H9 (cell line): ENCODE data around the gene CFH. TPM values are rescaled to one million over a fixed set of nuclear protein-coding genes. Genes with fewer than 3 reads are reported as not detected.

ENCODE experiments used
- DNase-seq: peaks from one replicate; pipeline ENCODE4 v3.0.0-alpha.2; 2017
- H2AFZ ChIP-seq: one replicate; pipeline ENCODE4 v1.6.1; 2013; ENCODE audit warnings: mild to moderate bottlenecking, low read length, control low read depth, moderate library complexity
- H2AK5ac ChIP-seq: 2 replicates; pipeline ENCODE4 v1.6.1; 2013; ENCODE audit warnings: low read length, control low read depth, mixed read lengths; ENCODE audit not compliant: insufficient read length
- H2BK120ac ChIP-seq: one replicate; pipeline ENCODE4 v1.6.1; 2013; ENCODE audit warnings: low read depth, mild to moderate bottlenecking, low read length, control low read depth, inconsistent platforms; ENCODE audit not compliant: poor library complexity, severe bottlenecking
- H2BK12ac ChIP-seq: 2 replicates; pipeline ENCODE4 v1.6.1; 2013; ENCODE audit warnings: low read length, control low read depth, mixed read lengths, low read depth; ENCODE audit not compliant: insufficient read length
- H2BK15ac ChIP-seq: 2 replicates; pipeline ENCODE4 v1.6.1; 2013; ENCODE audit warnings: low read depth, low read length, control low read depth
- H2BK20ac ChIP-seq: one replicate; pipeline ENCODE4 v1.6.1; 2013; ENCODE audit warnings: low read depth, mild to moderate bottlenecking, low read length, control low read depth, inconsistent platforms; ENCODE audit not compliant: poor library complexity, severe bottlenecking
- H2BK5ac ChIP-seq: 2 replicates; pipeline ENCODE4 v1.6.1; 2013; ENCODE audit warnings: low read length, control low read depth, mixed read lengths; ENCODE audit not compliant: insufficient read length
- H3K14ac ChIP-seq: 2 replicates; pipeline ENCODE4 v1.6.1; 2013; ENCODE audit warnings: low read length, control low read depth; ENCODE audit not compliant: insufficient read depth
- H3K18ac ChIP-seq: 2 replicates; pipeline ENCODE4 v1.6.1; 2013; ENCODE audit warnings: low read depth, mild to moderate bottlenecking, mixed read lengths, low read length, control low read depth; ENCODE audit not compliant: insufficient read length
- H3K23ac ChIP-seq: 2 replicates; pipeline ENCODE4 v1.6.1; 2013; ENCODE audit warnings: low read length, control low read depth, mixed read lengths, low read depth; ENCODE audit not compliant: insufficient read length
- H3K23me2 ChIP-seq: 2 replicates; pipeline ENCODE4 v1.6.1; 2013; ENCODE audit warnings: low read depth, mild to moderate bottlenecking, mixed read lengths, low read length, control low read depth; ENCODE audit not compliant: insufficient read length, poor library complexity, severe bottlenecking
- H3K27ac ChIP-seq: 2 replicates; pipeline ENCODE4 v1.5.1; 2013; ENCODE audit warnings: low read length, control low read depth, mixed read lengths, low read depth; ENCODE audit not compliant: insufficient read length
- H3K27me3 ChIP-seq: 2 replicates; pipeline ENCODE4 v1.6.1; 2013; ENCODE audit warnings: low read length, control low read depth, inconsistent platforms; ENCODE audit not compliant: insufficient read depth
- H3K4ac ChIP-seq: 2 replicates; pipeline ENCODE4 v1.6.1; 2013; ENCODE audit warnings: low read depth, mild to moderate bottlenecking, control low read depth, inconsistent platforms, low read length, moderate library complexity
- H3K4me1 ChIP-seq: 2 replicates; pipeline ENCODE4 v1.6.1; 2013; ENCODE audit warnings: low read length, control low read depth, inconsistent platforms; ENCODE audit not compliant: insufficient read depth
- H3K4me2 ChIP-seq: 2 replicates; pipeline ENCODE4 v1.6.1; 2013; ENCODE audit warnings: low read length, control low read depth, mixed read lengths; ENCODE audit not compliant: insufficient read length, insufficient read depth
- H3K56ac ChIP-seq: 2 replicates; pipeline ENCODE4 v1.6.1; 2013; ENCODE audit warnings: low read depth, mild to moderate bottlenecking, mixed read lengths, low read length, control low read depth; ENCODE audit not compliant: insufficient read length
- H3K79me1 ChIP-seq: 2 replicates; pipeline ENCODE4 v1.6.1; 2013; ENCODE audit warnings: low read depth, mild to moderate bottlenecking, moderate library complexity, low read length, control low read depth, inconsistent platforms; ENCODE audit not compliant: insufficient read depth, poor library complexity, severe bottlenecking
- H3K79me2 ChIP-seq: 2 replicates; pipeline ENCODE4 v1.6.1; 2013; ENCODE audit warnings: low read length, control low read depth, inconsistent platforms; ENCODE audit not compliant: insufficient read depth
- H3K9ac ChIP-seq: 2 replicates; pipeline ENCODE4 v1.6.1; 2013; ENCODE audit warnings: low read length, control low read depth, mixed read lengths; ENCODE audit not compliant: insufficient read length; ENCODE audit errors: extremely low read depth
- H3K9me3 ChIP-seq: one replicate; pipeline ENCODE4 v1.6.1; 2013; ENCODE audit warnings: low read depth, low read length, inconsistent platforms; ENCODE audit not compliant: control insufficient read depth
- H3T11ph ChIP-seq: one replicate; pipeline ENCODE4 v1.6.1; 2013; ENCODE audit warnings: mild to moderate bottlenecking, low read length, control low read depth, inconsistent platforms
- H4K20me1 ChIP-seq: one replicate; pipeline ENCODE4 v1.6.1; 2013; ENCODE audit not compliant: control insufficient read depth, insufficient read length, insufficient read depth
- H4K5ac ChIP-seq: 2 replicates; pipeline ENCODE4 v1.6.1; 2013; ENCODE audit warnings: low read depth, mild to moderate bottlenecking, mixed read lengths, low read length, control low read depth; ENCODE audit not compliant: insufficient read length
- H4K8ac ChIP-seq: replicated peaks from 2 replicates; pipeline ENCODE4 v1.6.1; 2013; ENCODE audit warnings: low read length, control low read depth, mixed read lengths, low read depth; ENCODE audit not compliant: insufficient read length
- H4K91ac ChIP-seq: 2 replicates; pipeline ENCODE4 v1.6.1; 2013; ENCODE audit warnings: low read depth, mild to moderate bottlenecking, moderate library complexity, mixed read lengths, low read length, control low read depth; ENCODE audit not compliant: insufficient read length
- H3K27ac Mint-ChIP-seq, 3 experiments: 2 replicates in 2 of 3; 3 replicates in 1 of 3; pipeline ENCODE4 v1.8.0; 2020 to 2021; ENCODE audit warnings: mixed read lengths in 3 of 3, mild to moderate bottlenecking in 1 of 3, moderate library complexity in 1 of 3
- H3K27me3 Mint-ChIP-seq: 2 replicates; pipeline ENCODE4 v1.8.0; 2021; ENCODE audit warnings: low read depth, mild to moderate bottlenecking, moderate library complexity, mixed read lengths
- H3K36me3 Mint-ChIP-seq, 3 experiments: 2 replicates in 2 of 3; 3 replicates in 1 of 3; pipeline ENCODE4 v1.8.0; 2020 to 2021; ENCODE audit warnings: low read depth in 3 of 3, mixed read lengths in 3 of 3; ENCODE audit not compliant: insufficient read depth in 1 of 3
- H3K4me1 Mint-ChIP-seq, 2 experiments: 2 replicates each; pipeline ENCODE4 v1.8.0; 2020; ENCODE audit warnings: mixed read lengths in 2 of 2
- H3K4me3 Mint-ChIP-seq, 2 experiments: 2 replicates in 1 of 2; 3 replicates in 1 of 2; pipeline ENCODE4 v1.8.0; 2020 to 2021; ENCODE audit warnings: mild to moderate bottlenecking in 2 of 2, mixed read lengths in 2 of 2, moderate library complexity in 1 of 2
- H3K9me3 Mint-ChIP-seq, 2 experiments: 2 replicates in 1 of 2; 3 replicates in 1 of 2; pipeline ENCODE4 v1.8.0; 2020; ENCODE audit warnings: mild to moderate bottlenecking in 2 of 2, mixed read lengths in 2 of 2, moderate library complexity in 1 of 2
- WGBS: extraction: QIAGEN DNeasy Blood & Tissue Kit; methylation state at CpG from one replicate; pipeline ENCODE4 v1.1.7; 2013; ENCODE audit warnings: missing lambda C conversion rate, low lambda C conversion rate, mixed read lengths; ENCODE audit not compliant: insufficient read length; ENCODE audit errors: extremely low coverage; 5-methylcytosine and 5-hydroxymethylcytosine counted together
- total RNA-seq: library from RNA; stranded (reverse); gene quantifications from 2 replicates; pipeline ENCODE4 v1.2.1, GENCODE V29; 2021
- TF ChIP-seq, protein P1 (sequence below): fragments of 200-600 bp; sonication (generic); conservative IDR thresholded peaks from 3 replicates; pipeline ENCODE4 v1.8.0; 2021; ENCODE audit warnings: antibody characterized with exemption, mild to moderate bottlenecking

The CFH gene
- total RNA-seq, 1 experiment from 2014 or later = not detected

DNA sequence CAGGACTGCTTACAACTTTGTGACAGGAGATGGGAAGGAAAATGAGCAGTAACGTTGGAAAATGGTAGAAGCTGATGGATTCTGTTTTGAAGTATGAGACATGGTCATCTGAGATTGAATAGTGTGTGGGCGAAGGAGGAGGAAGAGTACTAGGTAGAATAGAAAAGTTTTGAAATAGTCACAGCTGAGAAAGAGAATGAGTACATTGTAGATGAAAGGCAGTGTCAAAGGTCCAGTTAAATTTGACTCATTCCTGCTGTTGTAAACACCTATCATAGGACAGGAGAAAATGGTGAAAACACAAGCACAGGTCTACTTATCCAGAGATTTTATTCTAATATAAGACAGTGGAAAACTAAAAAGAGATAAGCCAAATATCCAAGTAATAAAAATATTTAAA is 66.0 kb downstream of the CFH start:
- Histone ChIP-seq H3K9me3 (no peaks in the 10 kb centered on the region), H4K20me1 (no peaks in the 10 kb centered on the region), H2BK20ac (no peak overlapping the region), H3K79me2 (no peaks in the 10 kb centered on the region), H2AK5ac (no peak overlapping the region), H4K8ac (no peak overlapping the region), H3K23ac (no peak overlapping the region), H3T11ph (no peak overlapping the region), H3K14ac (no peak overlapping the region), H4K5ac (no peak overlapping the region), H2BK5ac (no peak overlapping the region), H3K18ac (no peak overlapping the region), H2BK120ac (no peak overlapping the region), H4K91ac (no peak overlapping the region), H2BK12ac (no peak overlapping the region), H3K9ac (no peak overlapping the region), H3K4me2 (no peak overlapping the region), H3K27me3 (no peaks in the 10 kb centered on the region), H3K27ac (no peak overlapping the region), H2BK15ac (no peak overlapping the region), H3K23me2 (no peaks in the 10 kb centered on the region), H3K4ac (no peak overlapping the region), H3K79me1 (no peaks in the 10 kb centered on the region), H3K56ac (no peak overlapping the region), H2AFZ (no peak overlapping the region), H3K4me1 (no peaks in the 10 kb centered on the region)
- no peak for DNase-seq
- no peaks in the 10 kb centered on the region for H3K36me3 Mint-ChIP-seq
- H3K27ac Mint-ChIP-seq = no peak overlapping the region
- H3K4me1 Mint-ChIP-seq = no peaks in the 10 kb centered on the region
- no peaks in the 10 kb centered on the region for H3K9me3 Mint-ChIP-seq
- no peaks in the 10 kb centered on the region for H3K27me3 Mint-ChIP-seq
- TF ChIP-seq, protein P1, sequence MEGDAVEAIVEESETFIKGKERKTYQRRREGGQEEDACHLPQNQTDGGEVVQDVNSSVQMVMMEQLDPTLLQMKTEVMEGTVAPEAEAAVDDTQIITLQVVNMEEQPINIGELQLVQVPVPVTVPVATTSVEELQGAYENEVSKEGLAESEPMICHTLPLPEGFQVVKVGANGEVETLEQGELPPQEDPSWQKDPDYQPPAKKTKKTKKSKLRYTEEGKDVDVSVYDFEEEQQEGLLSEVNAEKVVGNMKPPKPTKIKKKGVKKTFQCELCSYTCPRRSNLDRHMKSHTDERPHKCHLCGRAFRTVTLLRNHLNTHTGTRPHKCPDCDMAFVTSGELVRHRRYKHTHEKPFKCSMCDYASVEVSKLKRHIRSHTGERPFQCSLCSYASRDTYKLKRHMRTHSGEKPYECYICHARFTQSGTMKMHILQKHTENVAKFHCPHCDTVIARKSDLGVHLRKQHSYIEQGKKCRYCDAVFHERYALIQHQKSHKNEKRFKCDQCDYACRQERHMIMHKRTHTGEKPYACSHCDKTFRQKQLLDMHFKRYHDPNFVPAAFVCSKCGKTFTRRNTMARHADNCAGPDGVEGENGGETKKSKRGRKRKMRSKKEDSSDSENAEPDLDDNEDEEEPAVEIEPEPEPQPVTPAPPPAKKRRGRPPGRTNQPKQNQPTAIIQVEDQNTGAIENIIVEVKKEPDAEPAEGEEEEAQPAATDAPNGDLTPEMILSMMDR = no peak
- H3K4me3 Mint-ChIP-seq = no peak overlapping the region
- WGBS = 100% methylated on average over 1 of the region's 2 CpGs
